GM18951 (cell line): ENCODE data around the gene RAD51B.

Experiments used
- POLR2A ChIP-seq: IDR thresholded peaks from 4 replicates; pipeline ENCODE4 v1.6.1; 2011; ENCODE audit warnings: mild to moderate bottlenecking; ENCODE audit not compliant: insufficient read length, insufficient read depth; ENCODE audit errors: extremely low read depth
- in situ Hi-C: fragments of 300-500 bp; cut with MboI; formaldehyde crosslinking; loops from one replicate; pipeline ENCODE4 v1.12.0; 2022; ENCODE audit warnings: low sequenced_read_pairs, mixed read lengths, inconsistent platforms; ENCODE audit not compliant: unreplicated experiment

RAD51B gene

DNA sequence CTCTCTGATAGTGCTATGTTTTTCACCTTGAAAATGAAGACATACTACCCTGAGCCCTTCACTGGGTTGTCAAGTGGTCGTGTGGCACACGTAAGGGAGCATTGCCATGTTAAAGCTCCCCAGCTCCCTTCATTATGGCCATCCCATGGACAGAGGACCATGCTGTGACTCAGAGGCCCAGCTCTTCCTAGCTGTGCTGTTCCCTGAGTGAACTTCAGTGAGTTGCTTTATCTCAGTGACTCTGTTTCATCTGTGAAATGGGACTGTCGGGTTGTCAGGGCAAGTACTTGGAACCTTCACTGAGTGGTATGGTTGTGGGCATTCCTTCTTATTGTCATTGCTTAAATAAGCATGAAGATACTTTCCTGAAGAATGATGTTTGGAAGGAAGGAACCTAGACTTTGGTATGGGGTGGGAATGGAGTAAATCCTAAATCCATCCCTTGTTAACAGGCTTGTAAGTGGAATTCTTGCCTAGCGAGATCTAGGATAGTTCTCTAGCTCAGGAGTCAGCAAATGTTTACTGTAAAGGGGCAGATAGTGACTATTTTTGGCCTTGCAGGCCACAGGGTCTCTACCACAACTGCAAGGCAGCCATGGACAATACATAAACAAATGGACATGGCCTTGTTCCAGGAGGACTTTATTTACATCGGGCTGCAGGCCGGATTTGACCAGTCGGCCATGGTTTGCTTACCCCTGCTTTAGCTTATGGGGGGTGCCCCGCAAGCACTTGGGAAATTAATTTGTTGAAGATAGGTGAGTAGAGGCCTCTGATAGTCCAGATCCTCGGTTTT lies 689.8 kb downstream of the RAD51B start:
- no peak for TF ChIP-seq POLR2A
- in situ Hi-C loops = loop anchor here (25.0 kb wide), 1 partner anchor 572 kb away; no protein-coding TSS in a partner anchor

DNA sequence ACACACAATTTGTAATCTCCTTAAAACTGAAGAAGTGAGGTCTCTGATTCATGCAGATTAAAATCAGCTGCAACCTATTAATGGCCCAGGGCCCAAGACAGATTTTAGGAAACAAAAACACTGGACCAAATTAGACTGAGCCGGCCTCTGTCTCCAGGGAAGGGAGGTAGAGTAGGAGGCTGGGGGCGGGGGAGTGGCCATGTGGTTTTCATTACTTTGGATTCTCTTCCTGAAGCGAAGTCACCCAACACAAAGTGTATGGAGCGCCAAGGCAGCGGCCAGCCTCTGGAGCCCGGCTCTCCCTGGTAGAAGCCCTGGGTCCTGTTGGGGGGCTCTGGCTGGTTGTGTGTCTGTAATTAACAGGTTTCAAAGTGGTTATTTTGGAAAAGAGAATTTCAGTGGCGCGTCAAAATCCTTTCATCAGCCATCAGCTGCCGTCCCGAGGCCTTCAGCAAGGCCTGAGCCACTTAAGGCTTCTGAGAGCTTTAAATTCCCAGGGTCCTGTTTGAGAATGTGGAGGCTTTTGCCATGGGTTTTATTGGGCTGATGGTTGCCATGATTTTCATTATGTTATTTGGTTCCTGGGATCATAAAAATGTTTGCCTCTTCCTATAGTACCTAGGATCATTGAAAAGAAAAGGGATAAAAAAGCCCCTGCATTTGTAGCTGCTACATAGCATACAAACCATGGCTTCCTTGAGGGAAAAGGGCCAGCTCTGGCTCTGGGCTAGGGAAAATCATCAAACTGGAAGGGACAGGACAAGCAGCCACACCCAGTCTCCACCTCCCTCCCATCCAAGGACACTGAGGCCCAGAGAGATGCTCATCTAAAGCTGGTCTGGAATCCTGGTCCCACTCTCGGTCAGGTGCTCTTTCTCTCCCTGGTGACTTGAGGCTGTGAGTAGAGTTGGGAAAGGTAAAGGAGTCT lies 690.9 kb downstream of the RAD51B start:
- no peak for TF ChIP-seq POLR2A
- in situ Hi-C loops = loop anchor here (25.0 kb wide), 1 partner anchor 573 kb away; no protein-coding TSS in a partner anchor

DNA sequence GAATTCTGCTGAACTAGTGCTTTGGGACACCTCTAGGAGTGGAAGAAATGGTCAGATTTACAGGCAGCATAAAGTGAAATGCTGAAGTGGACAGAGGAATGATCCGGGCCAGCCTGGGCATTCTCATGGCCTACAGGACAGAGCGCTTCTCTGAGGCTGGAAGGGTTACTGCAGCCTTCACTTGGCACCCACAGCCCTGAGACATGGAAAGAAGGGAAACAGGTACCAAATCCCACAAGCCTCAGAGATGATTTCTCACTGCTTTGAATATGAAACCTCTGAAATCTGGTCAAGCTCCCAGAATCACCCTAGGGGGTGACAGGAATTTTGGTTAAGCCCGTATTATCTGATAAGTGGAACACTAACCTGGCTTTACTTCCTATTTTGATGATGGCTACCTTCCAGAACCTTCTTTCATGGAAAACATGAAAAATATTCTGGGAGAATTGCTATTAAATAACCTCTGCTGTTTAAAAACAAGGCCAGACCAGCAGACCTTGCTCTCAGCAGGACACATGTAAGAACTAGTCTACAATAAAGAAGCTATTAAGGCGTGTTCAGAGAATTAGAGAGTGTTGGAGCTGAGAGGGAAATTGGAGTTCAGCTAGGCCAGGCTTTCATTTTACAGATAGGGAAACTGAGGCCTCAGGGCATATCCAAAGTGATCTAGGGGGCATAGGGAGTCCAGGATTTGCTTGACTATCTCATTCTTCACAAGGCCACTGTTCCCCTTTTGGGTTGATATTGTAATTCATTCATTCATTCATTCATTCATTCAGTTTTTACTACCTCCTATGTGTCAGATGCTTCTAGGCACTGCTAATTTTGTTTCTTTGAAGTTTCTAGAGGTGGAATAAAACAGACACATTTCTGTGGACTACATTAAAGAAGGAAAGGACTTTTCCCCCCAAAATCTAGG lies 691.8 kb downstream of the RAD51B start:
- in situ Hi-C loops = loop anchor here (25.0 kb wide), 1 partner anchor 574 kb away; no protein-coding TSS in a partner anchor
- TF ChIP-seq POLR2A = no peak

DNA sequence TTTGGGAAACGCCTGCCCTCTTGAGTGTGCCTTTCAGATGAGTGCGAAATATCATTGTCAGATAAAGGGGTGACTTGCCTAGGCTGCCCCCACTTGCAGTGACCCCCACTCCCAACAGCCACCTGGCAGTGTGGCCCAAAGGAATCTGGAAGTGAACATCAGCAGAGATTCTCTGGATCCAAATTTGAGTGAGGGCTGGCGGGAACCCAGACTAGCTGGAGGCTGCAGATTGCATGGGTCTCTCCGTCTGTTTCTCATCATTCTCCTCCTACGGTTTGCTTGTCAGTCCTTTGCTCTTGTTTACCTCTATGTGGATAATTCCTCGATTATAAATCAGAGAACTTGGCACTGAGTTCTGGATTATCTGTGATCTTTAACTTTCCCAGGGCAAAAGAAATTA lies 692.5 kb downstream of the RAD51B start:
- no peak for TF ChIP-seq POLR2A
- in situ Hi-C loops = loop anchor here (25.0 kb wide), 1 partner anchor 575 kb away; no protein-coding TSS in a partner anchor

DNA sequence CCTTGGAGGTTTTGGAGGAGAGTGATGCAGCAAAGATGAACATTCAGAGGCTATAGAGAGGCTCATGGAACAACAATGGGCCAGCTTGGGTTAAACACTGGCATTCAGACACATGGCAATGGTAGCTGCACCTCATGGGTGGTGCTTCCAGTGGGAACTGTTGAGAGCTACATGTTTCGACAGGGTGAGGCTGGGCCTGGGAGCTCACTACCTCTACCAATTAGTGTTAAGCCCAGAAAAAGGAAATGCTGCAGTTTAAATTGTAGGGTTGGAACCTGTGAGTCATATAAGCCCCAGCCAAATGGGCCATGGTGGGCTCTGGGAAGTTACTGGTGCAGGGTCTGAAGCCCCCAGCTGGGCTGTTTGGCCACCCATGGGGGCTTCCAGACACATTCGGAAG lies 693.6 kb downstream of the RAD51B start:
- in situ Hi-C loops = loop anchor here (25.0 kb wide), 1 partner anchor 576 kb away; no protein-coding TSS in a partner anchor
- no peak for TF ChIP-seq POLR2A

DNA sequence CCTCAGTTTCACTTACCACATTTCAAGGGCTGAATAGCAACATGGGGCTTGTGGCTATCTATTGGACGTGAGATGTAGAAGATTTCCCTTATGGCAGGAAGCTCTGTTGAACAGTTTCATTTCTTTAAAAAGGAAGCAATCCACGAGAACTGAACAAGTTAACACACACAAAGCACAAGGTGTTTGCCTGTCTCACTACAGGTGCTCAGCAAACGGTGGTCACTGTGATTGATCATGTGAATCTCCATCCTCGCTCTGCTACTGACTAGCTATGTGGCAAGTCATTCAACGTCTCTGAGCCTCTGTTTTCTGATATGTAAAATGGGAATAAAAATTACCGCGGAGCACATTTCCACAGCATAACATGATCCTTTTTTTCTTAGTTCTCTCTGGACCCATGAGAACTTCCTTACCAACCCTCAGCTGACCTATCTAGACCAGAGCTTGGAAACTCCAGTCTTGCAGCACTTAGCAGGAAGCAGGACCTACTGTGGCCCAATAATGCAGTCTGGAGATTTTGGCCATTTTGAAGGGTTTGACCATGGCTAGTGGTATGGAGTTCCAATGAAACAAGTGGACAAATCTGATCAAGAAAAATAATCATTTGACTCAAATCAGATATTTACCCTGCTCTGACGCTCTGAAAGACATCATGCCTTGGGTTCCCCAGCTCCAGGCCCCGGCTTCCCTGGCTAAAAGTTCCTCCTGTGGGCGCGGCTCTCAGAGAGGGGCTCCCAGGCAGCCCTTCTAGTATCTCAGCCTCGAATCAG lies 694.4 kb downstream of the RAD51B start:
- in situ Hi-C loops = loop anchor here (25.0 kb wide), 1 partner anchor 577 kb away; no protein-coding TSS in a partner anchor
- TF ChIP-seq POLR2A = no peak

DNA sequence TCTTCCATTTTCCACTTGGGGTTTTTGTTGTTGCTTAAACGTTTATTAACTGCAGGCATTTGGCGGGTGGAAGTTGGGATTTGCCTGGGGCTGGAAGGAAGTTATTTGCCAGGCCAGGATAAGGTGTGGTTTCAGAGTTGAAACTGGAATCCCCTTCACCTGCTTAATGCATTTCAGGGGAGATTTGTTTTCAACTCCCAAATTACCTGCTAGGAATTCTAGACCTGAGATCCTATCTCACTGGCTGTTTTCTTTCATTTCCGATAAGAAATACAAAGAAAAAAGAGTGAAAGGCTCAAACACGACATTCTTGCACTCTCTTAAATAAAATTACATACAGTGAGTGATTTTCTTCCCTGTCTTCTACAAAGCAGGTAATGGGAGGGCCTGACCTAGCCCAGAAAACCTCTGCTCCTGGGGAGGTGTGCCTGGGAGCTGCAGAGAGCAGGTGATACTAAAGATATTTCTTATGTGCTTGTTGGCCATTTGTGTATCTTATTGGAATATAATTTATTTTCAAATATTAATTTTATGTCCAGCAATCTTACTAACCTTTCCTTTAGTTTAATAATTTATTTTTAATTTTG lies 695.1 kb downstream of the RAD51B start:
- TF ChIP-seq POLR2A = no peak
- in situ Hi-C loops = loop anchor here (25.0 kb wide), 1 partner anchor 577 kb away; no protein-coding TSS in a partner anchor

DNA sequence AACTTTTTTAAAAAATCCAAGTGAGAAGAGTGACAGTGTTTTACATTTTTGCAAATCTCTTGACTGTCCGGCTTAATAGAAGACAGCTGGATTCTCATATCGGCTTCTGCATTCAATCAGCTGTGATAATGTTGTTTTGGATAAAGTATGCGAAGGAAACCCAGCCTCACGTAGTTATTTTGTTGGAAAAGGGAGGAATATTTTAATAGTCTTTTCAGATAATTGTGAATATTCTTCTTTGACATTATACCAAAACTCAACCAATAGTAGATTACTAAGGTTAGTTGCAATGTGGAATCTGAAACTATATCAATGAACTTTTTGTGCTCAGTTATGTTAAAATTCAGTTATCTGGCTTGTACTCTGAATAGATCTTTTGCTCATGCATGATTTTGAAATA lies 696.8 kb downstream of the RAD51B start:
- in situ Hi-C loops = loop anchor here (25.0 kb wide), 1 partner anchor 579 kb away; no protein-coding TSS in a partner anchor

DNA sequence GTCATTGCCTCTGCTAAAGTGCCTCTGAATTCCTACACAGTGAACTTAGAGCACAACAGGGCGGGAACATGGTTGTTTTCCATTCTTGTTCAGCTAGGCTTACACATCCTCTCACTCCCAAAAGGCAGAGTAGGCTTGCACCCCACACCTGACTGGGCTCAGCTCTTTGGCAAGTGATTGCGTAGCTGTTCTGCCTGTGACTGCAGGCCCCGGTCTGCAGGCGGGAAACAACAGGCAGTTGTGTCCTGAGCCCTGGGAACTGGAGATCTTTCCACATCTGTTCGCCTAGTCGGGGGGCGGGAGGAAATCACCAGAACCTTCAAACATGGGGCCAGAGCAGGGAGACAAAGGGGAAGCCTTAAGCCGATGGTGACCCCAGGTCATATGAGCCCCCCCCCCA lies 698.6 kb downstream of the RAD51B start:
- no peak for TF ChIP-seq POLR2A
- in situ Hi-C loops = loop anchor here (25.0 kb wide), 1 partner anchor 581 kb away; no protein-coding TSS in a partner anchor

More for the DNA sequence above, 696.8 kb downstream of the RAD51B start:
- no peak for TF ChIP-seq POLR2A

DNA sequence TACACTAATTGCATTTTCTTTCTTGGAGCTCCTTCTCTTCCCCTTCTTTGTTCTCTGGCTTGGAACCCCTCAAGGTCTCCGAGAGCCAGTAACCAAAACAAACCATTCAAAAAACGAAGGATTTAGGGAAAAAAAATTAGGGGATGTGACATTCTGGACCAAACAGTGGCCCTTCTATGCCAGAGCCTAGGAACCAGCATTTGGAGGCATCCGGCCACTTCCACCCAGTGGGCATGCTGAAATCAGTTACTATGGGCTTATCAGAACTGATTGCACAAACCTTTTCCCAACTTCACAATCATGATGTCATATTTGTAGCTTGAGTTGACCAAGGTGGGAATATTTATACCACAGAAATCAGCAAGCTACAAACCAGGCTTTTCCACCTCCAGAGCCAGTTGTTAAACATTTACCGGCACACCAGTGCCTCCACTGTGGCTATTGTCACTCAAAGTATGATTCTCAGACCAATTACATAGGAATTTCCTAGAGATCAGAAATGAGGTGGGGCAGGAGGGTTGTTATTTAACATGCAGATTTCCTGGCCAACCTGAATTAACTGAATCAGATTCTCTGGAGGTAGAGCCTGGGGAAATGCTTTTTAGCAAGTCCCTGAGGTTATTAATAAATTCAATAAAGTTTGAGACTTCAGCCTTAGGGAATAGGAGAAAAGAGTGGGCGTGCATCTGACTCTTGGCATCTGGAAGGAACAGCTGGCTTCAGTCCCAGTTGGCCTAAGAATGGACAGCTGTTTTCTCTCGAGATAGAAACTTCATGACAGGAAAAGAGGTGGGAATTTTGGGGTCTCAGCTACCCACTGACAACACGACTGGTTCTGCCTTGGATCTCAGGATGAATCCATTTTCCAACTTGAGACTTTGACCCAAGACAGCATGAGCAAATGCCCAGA lies 699.4 kb downstream of the RAD51B start:
- TF ChIP-seq POLR2A = no peak
- in situ Hi-C loops = loop anchor here (25.0 kb wide), 1 partner anchor 582 kb away; no protein-coding TSS in a partner anchor
